Sigmoid colon (tissue), 4 donors: ENCODE results near the gene CNKSR1.

ENCODE experiments used
- CTCF ChIP-seq, 4 experiments: fragments of 450-650 bp in 3 of 4; fragments of 200-600 bp in 1 of 4; IDR thresholded peaks; one replicate each; pipeline ENCODE4 v1.5.1; 2016 to 2019; ENCODE audit warnings: antibody characterized with exemption in 4 of 4, mild to moderate bottlenecking in 3 of 4, moderate library complexity in 2 of 4
- EP300 ChIP-seq, 4 donors: sonication (generic); formaldehyde crosslinking; IDR thresholded peaks; one replicate each; pipeline ENCODE4 v1.6.1; 2017; ENCODE audit warnings: antibody characterized with exemption in 4 of 4
- POLR2A ChIP-seq, 2 donors: fragments of 450-650 bp; IDR thresholded peaks; one replicate each; pipeline ENCODE4 v1.6.1; 2016; ENCODE audit warnings: antibody characterized with exemption in 2 of 2, mild to moderate bottlenecking in 2 of 2, moderate library complexity in 2 of 2
- POLR2AphosphoS5 ChIP-seq, 4 donors: sonication (generic); formaldehyde crosslinking; IDR thresholded peaks; one replicate each; pipeline ENCODE4 v1.6.1; 2017; ENCODE audit warnings: antibody characterized with exemption in 4 of 4

GRCh38 chr1:26169198-26169554 is 8.1 kb upstream of the CNKSR1 start:
- TF ChIP-seq CTCF (IDR thresholded peaks at IDR 0.05): no peak
- no peak for TF ChIP-seq POLR2A (IDR thresholded peaks at IDR 0.05)
- no peak for TF ChIP-seq EP300 (IDR thresholded peaks at IDR 0.05)
- TF ChIP-seq POLR2AphosphoS5 (IDR thresholded peaks at IDR 0.05): no peak
